Spleen (tissue), 3 donors: ENCODE data around the gene TMEM94.

ENCODE experiments used
- POLR2A ChIP-seq, 3 donors: fragments of 450-650 bp; IDR thresholded peaks; one replicate each; pipeline ENCODE4 v1.5.1; 2017; ENCODE audit warnings: antibody characterized with exemption in 3 of 3, mild to moderate bottlenecking in 1 of 3
- POLR2AphosphoS5 ChIP-seq, 3 donors: sonication (generic); formaldehyde crosslinking; IDR thresholded peaks; one replicate each; pipeline ENCODE4 v1.5.1; 2017; ENCODE audit warnings: antibody characterized with exemption in 3 of 3

DNA sequence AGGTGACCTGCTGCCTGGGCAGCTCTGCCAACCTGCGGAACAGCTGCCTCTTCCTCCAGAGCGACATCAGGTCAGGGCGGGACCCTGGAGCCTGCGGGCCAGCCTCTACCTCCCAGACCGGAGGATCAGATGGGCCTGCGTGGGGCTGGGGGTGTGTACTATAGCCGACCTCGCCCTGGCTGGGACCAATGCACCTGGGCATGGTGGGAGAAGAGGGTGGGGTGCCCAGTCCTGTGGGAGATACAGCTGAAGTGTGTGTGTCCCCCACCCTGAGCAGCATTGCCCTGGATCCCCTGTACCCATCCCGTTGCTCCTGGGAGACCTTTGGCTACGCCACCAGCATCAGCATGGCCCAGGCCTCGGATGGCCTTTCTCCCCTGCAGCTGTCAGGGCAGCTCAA lies 39.6 kb downstream of the TMEM94 start:
- TF ChIP-seq POLR2AphosphoS5 (IDR thresholded peaks at IDR 0.05) (no peak), POLR2A (IDR thresholded peaks at IDR 0.05) (no peak)
